ENCODE data around the gene ATG101.

Gene ATG101

GRCh38 chr12:52120951-52121823, 51.4 kb downstream of the ATG101 start (continued):
- TF ChIP-seq SNAI2 (CRISPR knock-in tag; IDR thresholded peaks at IDR 0.05) (no peak), ISL1 (CRISPR knock-in tag; IDR thresholded peaks at IDR 0.05) (no peak), CSRNP3 (CRISPR knock-in tag; IDR thresholded peaks at IDR 0.05) (no peak), ZFP3 (CRISPR knock-in tag; IDR thresholded peaks at IDR 0.05) (no peak), ZNF70 (CRISPR knock-in tag; IDR thresholded peaks at IDR 0.05) (no peak), ZC3H10 (CRISPR knock-in tag; IDR thresholded peaks at IDR 0.05) (no peak), BACH2 (CRISPR knock-in tag; IDR thresholded peaks at IDR 0.05; ENCODE audit: borderline replicate concordance) (no peak), ESRRG (CRISPR knock-in tag; IDR thresholded peaks at IDR 0.05) (no peak), CSDC2 (CRISPR knock-in tag; IDR thresholded peaks at IDR 0.05) (no peak), ARNTL (CRISPR knock-in tag; IDR thresholded peaks at IDR 0.05; ENCODE audit: borderline replicate concordance, low read depth) (no peak), PPARA (CRISPR knock-in tag; IDR thresholded peaks at IDR 0.05; ENCODE audit: borderline replicate concordance) (no peak)

GRCh38 chr12:52121824-52122539, 52.2 kb downstream of the ATG101 start:
- TF ChIP-seq CSDC2 (CRISPR knock-in tag; IDR thresholded peaks at IDR 0.05) (no peak), CSRNP3 (CRISPR knock-in tag; IDR thresholded peaks at IDR 0.05) (no peak), SNAI2 (CRISPR knock-in tag; IDR thresholded peaks at IDR 0.05) (no peak), TCF4 (CRISPR knock-in tag; IDR thresholded peaks at IDR 0.05; ENCODE audit: borderline replicate concordance) (no peak), ZFP30 (CRISPR knock-in tag; IDR thresholded peaks at IDR 0.05) (no peak), PATZ1 (CRISPR knock-in tag; IDR thresholded peaks at IDR 0.05; ENCODE audit: borderline replicate concordance) (no peak), TOX (CRISPR knock-in tag; IDR thresholded peaks at IDR 0.05; ENCODE audit: borderline replicate concordance) (no peak), ZFP3 (CRISPR knock-in tag; IDR thresholded peaks at IDR 0.05) (no peak), ZC3H10 (CRISPR knock-in tag; IDR thresholded peaks at IDR 0.05) (no peak), RARB (CRISPR knock-in tag; IDR thresholded peaks at IDR 0.05) (no peak), POU6F1 (CRISPR knock-in tag; IDR thresholded peaks at IDR 0.05; ENCODE audit: borderline replicate concordance, low read depth) (no peak), OSR1 (CRISPR knock-in tag; IDR thresholded peaks at IDR 0.05) (no peak)
- ATAC-seq: peak; percentile 76

- no peak for ATAC-seq
- no peak for TF ChIP-seq CSDC2 (CRISPR knock-in tag; IDR thresholded peaks at IDR 0.05)
- no peak for TF ChIP-seq TCF4 (CRISPR knock-in tag; IDR thresholded peaks at IDR 0.05; ENCODE audit: borderline replicate concordance)
- TF ChIP-seq ZFP30 (CRISPR knock-in tag; IDR thresholded peaks at IDR 0.05): no peak
- no peak for TF ChIP-seq POU6F1 (CRISPR knock-in tag; IDR thresholded peaks at IDR 0.05; ENCODE audit: borderline replicate concordance, low read depth)
- TF ChIP-seq CSRNP3 (CRISPR knock-in tag; IDR thresholded peaks at IDR 0.05): no peak
- TF ChIP-seq RARB (CRISPR knock-in tag; IDR thresholded peaks at IDR 0.05): no peak
- TF ChIP-seq OSR1 (CRISPR knock-in tag; IDR thresholded peaks at IDR 0.05): no peak
- no peak for TF ChIP-seq ZFP3 (CRISPR knock-in tag; IDR thresholded peaks at IDR 0.05)
- no peak for TF ChIP-seq CREB5 (CRISPR knock-in tag; IDR thresholded peaks at IDR 0.05; ENCODE audit: low read depth)
- TF ChIP-seq PATZ1 (CRISPR knock-in tag; IDR thresholded peaks at IDR 0.05; ENCODE audit: borderline replicate concordance): no peak
- TF ChIP-seq ZNF8 (CRISPR knock-in tag; IDR thresholded peaks at IDR 0.05): no peak
- no peak for TF ChIP-seq ZNF70 (CRISPR knock-in tag; IDR thresholded peaks at IDR 0.05)
- no peak for TF ChIP-seq BACH2 (CRISPR knock-in tag; IDR thresholded peaks at IDR 0.05; ENCODE audit: borderline replicate concordance)
- no peak for TF ChIP-seq PPARA (CRISPR knock-in tag; IDR thresholded peaks at IDR 0.05; ENCODE audit: borderline replicate concordance)
- no peak for TF ChIP-seq ZNF565 (CRISPR knock-in tag; conservative IDR thresholded peaks at IDR 0.05; ENCODE audit: low read depth)
Observed at GRCh38 chr12:52122540-52122871, 52.7 kb downstream of the ATG101 start.
